Measurements from ENCODE around the gene DNAJB5. TPM values are rescaled to one million over a fixed set of nuclear protein-coding genes. Genes with fewer than 3 reads are reported as not detected.

The DNAJB5 gene
- total and polyA plus RNA-seq, 9 of the 15 experiments (the other 6 are each of a cell fraction or from before 2014, with no cell fraction given) = 0.15 to 7.4 (median 3.7) TPM

GRCh38 chr9:35001803-35002502 lies 12.4 kb downstream of the DNAJB5 start (continued):
- TF ChIP-seq STAT5A (IDR thresholded peaks at IDR 0.05; ENCODE audit: borderline replicate concordance, low read length) (peak; percentile 31; the same call in 1 of the 2 replicates), ATF3 (IDR thresholded peaks at IDR 0.05) (peak; percentile 33; the same call in 1 of the 2 replicates), ATF3 (CRISPR knock-in tag; conservative IDR thresholded peaks at IDR 0.05) (no peak), REST (IDR thresholded peaks at IDR 0.05; ENCODE audit: borderline replicate concordance) (peak; percentile 28; the same call in 1 of the 2 replicates), REST (CRISPR knock-in tag; IDR thresholded peaks at IDR 0.05; ENCODE audit: low read depth) (no peak)
